Panc1 (cell line): Measurements from ENCODE around the gene EBF4.

Experiments used
- CTCF ChIP-seq: fragments of 450-650 bp; IDR thresholded peaks from 2 replicates; pipeline ENCODE4 v1.5.1; 2017; ENCODE audit warnings: mild to moderate bottlenecking
- POLR2AphosphoS5 ChIP-seq: IDR thresholded peaks from 2 replicates; pipeline ENCODE4 v1.6.1; 2012; ENCODE audit warnings: mild to moderate bottlenecking, low read depth, low read length, moderate library complexity
- REST ChIP-seq, 2 experiments: IDR thresholded peaks; 2 replicates each; pipeline ENCODE4 v1.6.1; 2011 to 2012; ENCODE audit warnings: low read depth in 2 of 2, control low read depth in 1 of 2, low read length in 1 of 2, mild to moderate bottlenecking in 1 of 2, moderate library complexity in 1 of 2; ENCODE audit not compliant: insufficient read depth in 1 of 2
- SIN3A ChIP-seq: IDR thresholded peaks from 2 replicates; pipeline ENCODE4 v1.6.1; 2012; ENCODE audit warnings: low read depth, mild to moderate bottlenecking, low read length, moderate library complexity, borderline replicate concordance; ENCODE audit not compliant: insufficient read depth
- TCF7L2 ChIP-seq: IDR thresholded peaks from 2 replicates; pipeline ENCODE4 v1.6.1; 2011; ENCODE audit warnings: mild to moderate bottlenecking, low read depth, low read length, inconsistent platforms

- TF ChIP-seq CTCF (no peak), POLR2AphosphoS5 (no peak), SIN3A (no peak), TCF7L2 (no peak), REST (IDR thresholded peaks at IDR 0.05; ENCODE audit: insufficient read depth in 1 of 2, low read depth in 2 of 2, low read length in 1 of 2) (no peak)
Measured at GRCh38 chr20:2759143-2759542, 66.6 kb downstream of the EBF4 start.
